ENCODE results near the gene ATP5PO. TPM values are rescaled to one million over a fixed set of nuclear protein-coding genes. Genes with fewer than 3 reads are reported as not detected.

ATP5PO gene
- total and polyA plus RNA-seq, 2 donors (not counting 1 experiment from before 2014, with no cell fraction given): 154 to 259 TPM

DNA sequence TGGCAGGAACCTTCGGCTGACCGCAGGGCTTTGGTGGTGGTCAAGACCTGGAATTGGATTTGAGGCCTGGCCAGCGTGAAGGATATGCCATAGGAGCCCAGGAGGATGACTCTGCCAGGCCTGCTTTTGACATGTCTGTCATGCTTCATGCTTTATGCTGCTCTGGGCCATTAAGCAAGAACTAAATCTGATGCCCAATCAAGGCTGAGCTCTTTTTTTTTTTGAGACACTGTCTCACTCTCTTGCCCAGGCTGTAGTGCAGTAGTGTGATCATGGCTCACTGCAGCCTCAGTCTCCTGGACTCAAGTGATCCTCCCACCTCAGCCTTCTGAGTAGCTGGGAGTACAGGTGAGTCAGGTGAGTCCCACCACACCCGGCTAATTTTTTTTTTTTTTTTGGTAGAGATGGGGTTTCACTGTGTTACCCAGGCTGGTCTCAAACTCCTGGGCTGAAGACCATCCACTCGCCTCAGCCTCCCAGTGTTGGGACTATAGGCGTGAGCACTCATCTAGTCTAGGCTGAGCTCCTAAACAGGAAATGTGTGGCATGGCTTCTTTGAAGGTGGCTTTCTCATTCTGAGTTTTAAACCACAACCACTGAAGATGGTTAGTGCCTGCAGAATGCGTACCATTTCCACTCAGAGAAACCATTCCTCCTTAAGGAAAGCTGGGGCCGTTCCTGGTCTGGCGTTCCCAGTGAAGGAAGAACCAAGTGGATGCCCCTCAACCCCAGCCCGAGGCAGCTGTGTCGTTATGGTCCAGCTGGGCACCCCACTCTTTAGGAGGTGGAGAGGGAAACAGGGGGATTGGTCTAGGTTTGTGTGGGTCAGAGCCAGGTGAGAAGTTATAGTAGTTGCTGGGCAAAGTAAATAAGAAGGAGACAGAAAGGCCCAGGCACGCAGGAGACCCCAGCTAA is 34.2 kb upstream of the ATP5PO start:
- H3K27ac ChIP-seq (ENCODE audit: insufficient read depth, low read length): no peak overlapping the region
- no peak for DNase-seq (ENCODE audit: low read depth in 2 of 2)
- H3K4me2 ChIP-seq (ENCODE audit: extremely low read depth, insufficient read depth, low read length): no peak overlapping the region
- H3K36me3 ChIP-seq (ENCODE audit: control insufficient read depth, insufficient read depth, low read length): no peaks in the 10 kb centered on the region
- H4K20me1 ChIP-seq (ENCODE audit: control insufficient read depth, extremely low read depth, insufficient read depth, low read length): no peaks in the 10 kb centered on the region
- peaks cover 12% of the 10 kb centered on the region for H3K4me1 ChIP-seq (ENCODE audit: control insufficient read depth, extremely low read depth, insufficient read depth, low read length)
- H3K9ac ChIP-seq (ENCODE audit: insufficient read depth, low read length): no peak overlapping the region
- H3K4me3 ChIP-seq (replicated peaks in 1 of 4; ENCODE audit: control extremely low read depth in 1 of 4, insufficient read depth in 1 of 4, low read depth in 3 of 4, low read length in 4 of 4): no peak overlapping the region
- no peak overlapping the region for H2AFZ ChIP-seq (ENCODE audit: low read length)
- H3K9me3 ChIP-seq (ENCODE audit: control insufficient read depth, insufficient read depth, low read depth, low read length): no peaks in the 10 kb centered on the region
- H3K79me2 ChIP-seq (ENCODE audit: control insufficient read depth, insufficient read depth, low read length): no peaks in the 10 kb centered on the region
- TF ChIP-seq, protein P1, sequence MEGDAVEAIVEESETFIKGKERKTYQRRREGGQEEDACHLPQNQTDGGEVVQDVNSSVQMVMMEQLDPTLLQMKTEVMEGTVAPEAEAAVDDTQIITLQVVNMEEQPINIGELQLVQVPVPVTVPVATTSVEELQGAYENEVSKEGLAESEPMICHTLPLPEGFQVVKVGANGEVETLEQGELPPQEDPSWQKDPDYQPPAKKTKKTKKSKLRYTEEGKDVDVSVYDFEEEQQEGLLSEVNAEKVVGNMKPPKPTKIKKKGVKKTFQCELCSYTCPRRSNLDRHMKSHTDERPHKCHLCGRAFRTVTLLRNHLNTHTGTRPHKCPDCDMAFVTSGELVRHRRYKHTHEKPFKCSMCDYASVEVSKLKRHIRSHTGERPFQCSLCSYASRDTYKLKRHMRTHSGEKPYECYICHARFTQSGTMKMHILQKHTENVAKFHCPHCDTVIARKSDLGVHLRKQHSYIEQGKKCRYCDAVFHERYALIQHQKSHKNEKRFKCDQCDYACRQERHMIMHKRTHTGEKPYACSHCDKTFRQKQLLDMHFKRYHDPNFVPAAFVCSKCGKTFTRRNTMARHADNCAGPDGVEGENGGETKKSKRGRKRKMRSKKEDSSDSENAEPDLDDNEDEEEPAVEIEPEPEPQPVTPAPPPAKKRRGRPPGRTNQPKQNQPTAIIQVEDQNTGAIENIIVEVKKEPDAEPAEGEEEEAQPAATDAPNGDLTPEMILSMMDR (conservative IDR thresholded peaks at IDR 0.05 in 1 of 2, IDR thresholded peaks at IDR 0.05 in 1 of 2; ENCODE audit: low read depth in 1 of 2, low read length in 2 of 2): no peak
- TF ChIP-seq EZH2 (IDR thresholded peaks at IDR 0.05; ENCODE audit: low read length, missing control alignments): no peak
- H3K27me3 ChIP-seq (ENCODE audit: control insufficient read depth, insufficient read depth, low read length): no peaks in the 10 kb centered on the region

DNA sequence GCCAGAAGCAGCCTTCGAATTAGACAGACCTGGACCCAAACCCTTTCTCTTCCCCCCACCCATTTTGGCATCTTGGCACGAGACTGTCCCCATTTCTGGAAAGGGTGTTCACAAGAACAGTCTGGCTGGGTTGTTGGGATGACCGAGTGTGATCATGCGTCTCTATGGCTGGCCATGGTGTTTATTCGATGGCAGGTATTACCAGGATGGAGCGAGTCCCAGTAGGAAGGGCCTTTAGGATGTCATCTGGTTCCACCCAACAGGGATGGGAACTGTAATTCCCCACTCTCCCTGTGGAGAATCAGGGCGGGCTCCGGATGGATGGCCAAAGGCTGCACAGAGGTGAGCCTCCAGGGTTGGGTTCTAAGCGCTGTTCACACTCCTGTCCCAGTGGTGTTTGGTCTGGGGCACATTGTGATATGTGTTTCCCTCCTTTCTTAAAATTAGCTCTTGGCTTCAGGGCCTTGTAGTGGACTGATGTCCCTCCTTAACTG is 33.4 kb upstream of the ATP5PO start:
- H3K36me3 ChIP-seq (ENCODE audit: control insufficient read depth, insufficient read depth, low read length): no peaks in the 10 kb centered on the region
- no peaks in the 10 kb centered on the region for H4K20me1 ChIP-seq (ENCODE audit: control insufficient read depth, extremely low read depth, insufficient read depth, low read length)
- H3K27me3 ChIP-seq (ENCODE audit: control insufficient read depth, insufficient read depth, low read length): no peaks in the 10 kb centered on the region
- no peak overlapping the region for H3K9ac ChIP-seq (ENCODE audit: insufficient read depth, low read length)
- no peak for TF ChIP-seq EZH2 (IDR thresholded peaks at IDR 0.05; ENCODE audit: low read length, missing control alignments)
- TF ChIP-seq, protein P1 (conservative IDR thresholded peaks at IDR 0.05 in 1 of 2, IDR thresholded peaks at IDR 0.05 in 1 of 2; ENCODE audit: low read depth in 1 of 2, low read length in 2 of 2): no peak
- H3K4me2 ChIP-seq (ENCODE audit: extremely low read depth, insufficient read depth, low read length): no peak overlapping the region
- H3K4me1 ChIP-seq (ENCODE audit: control insufficient read depth, extremely low read depth, insufficient read depth, low read length): peaks cover 12% of the 10 kb centered on the region
- H2AFZ ChIP-seq (ENCODE audit: low read length): peak overlapping the region; percentile 52
- H3K27ac ChIP-seq (ENCODE audit: insufficient read depth, low read length): peak overlapping the region; percentile 67
- no peaks in the 10 kb centered on the region for H3K9me3 ChIP-seq (ENCODE audit: control insufficient read depth, insufficient read depth, low read depth, low read length)
- H3K79me2 ChIP-seq (ENCODE audit: control insufficient read depth, insufficient read depth, low read length): no peaks in the 10 kb centered on the region
- DNase-seq (ENCODE audit: low read depth in 2 of 2): no peak
- no peak overlapping the region for H3K4me3 ChIP-seq (replicated peaks in 1 of 4; ENCODE audit: control extremely low read depth in 1 of 4, insufficient read depth in 1 of 4, low read depth in 3 of 4, low read length in 4 of 4)

DNA sequence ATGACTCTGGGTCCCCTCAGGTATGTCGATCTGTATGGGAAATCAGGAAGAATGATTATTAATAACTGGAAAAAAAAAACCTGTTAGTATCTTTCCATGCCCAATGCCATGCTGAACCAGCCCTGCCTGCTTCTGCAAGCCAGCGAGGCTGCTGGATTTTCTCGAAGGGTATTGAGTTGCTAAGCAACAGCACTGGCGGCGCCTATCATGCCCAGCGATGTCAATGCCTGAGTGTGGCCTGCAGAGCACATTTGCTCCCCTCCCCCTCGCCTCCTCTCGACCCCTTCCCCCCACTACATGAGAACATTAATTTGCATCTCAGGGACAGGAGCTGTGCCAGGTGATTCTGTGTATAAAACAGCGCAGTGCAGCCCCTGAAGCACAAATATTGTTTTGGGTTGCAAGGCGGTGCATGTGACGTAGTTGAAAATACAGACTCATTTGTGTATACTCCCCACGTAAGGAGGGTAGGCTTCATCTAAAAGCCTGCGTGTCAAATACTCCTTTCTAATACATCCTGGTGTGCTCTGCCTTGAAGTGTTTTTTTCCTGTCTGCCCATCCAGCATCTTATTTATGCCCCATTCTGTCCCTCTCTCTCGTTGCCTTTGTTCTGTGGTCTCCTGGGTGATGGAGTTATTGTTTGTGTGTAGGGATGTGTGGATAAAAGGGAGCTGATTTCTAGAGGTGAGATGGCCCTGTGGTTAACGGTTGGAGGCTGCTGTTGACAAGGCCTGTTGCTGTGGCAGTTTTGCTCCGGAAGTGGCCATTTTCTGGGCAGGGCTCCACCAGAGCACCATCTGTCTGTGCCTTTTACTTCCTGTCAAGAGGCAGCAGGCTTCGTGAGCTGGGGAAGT is 32.7 kb upstream of the ATP5PO start:
- DNase-seq (ENCODE audit: low read depth in 2 of 2): peak; percentile 31 to 62
- Histone ChIP-seq H3K36me3 (ENCODE audit: control insufficient read depth, insufficient read depth, low read length) (no peaks in the 10 kb centered on the region), H3K9ac (ENCODE audit: insufficient read depth, low read length) (no peak overlapping the region), H3K4me1 (ENCODE audit: control insufficient read depth, extremely low read depth, insufficient read depth, low read length) (peaks cover 12% of the 10 kb centered on the region), H2AFZ (ENCODE audit: low read length) (peak overlapping the region; percentile 52), H3K9me3 (ENCODE audit: control insufficient read depth, insufficient read depth, low read depth, low read length) (no peaks in the 10 kb centered on the region), H3K4me2 (ENCODE audit: extremely low read depth, insufficient read depth, low read length) (peak overlapping the region; percentile 46), H4K20me1 (ENCODE audit: control insufficient read depth, extremely low read depth, insufficient read depth, low read length) (no peaks in the 10 kb centered on the region), H3K27ac (ENCODE audit: insufficient read depth, low read length) (peak overlapping the region; percentile 67), H3K27me3 (ENCODE audit: control insufficient read depth, insufficient read depth, low read length) (no peaks in the 10 kb centered on the region), H3K4me3 (replicated peaks in 1 of 4; ENCODE audit: control extremely low read depth in 1 of 4, insufficient read depth in 1 of 4, low read depth in 3 of 4, low read length in 4 of 4) (peak overlapping the region in 1 of 4 experiments; percentile 36), H3K79me2 (ENCODE audit: control insufficient read depth, insufficient read depth, low read length) (no peaks in the 10 kb centered on the region)
- TF ChIP-seq, protein P1 (conservative IDR thresholded peaks at IDR 0.05 in 1 of 2, IDR thresholded peaks at IDR 0.05 in 1 of 2; ENCODE audit: low read depth in 1 of 2, low read length in 2 of 2): no peak
- TF ChIP-seq EZH2 (IDR thresholded peaks at IDR 0.05; ENCODE audit: low read length, missing control alignments): no peak

Data from fibroblast of lung (primary cell).